GM08714 (cell line): ENCODE data around the gene IZUMO4.
"Not testable (repeated sequence)": the region's sequence is repeated elsewhere in the genome, so short reads cannot be mapped to it uniquely, and the experiment has no call there.

ENCODE experiments used
- H3K4me3 ChIP-seq: fragments of 200-500 bp; sonication (Bioruptor generic); 2 replicates; pipeline ENCODE4 v1.5.1; 2014; ENCODE audit warnings: mild to moderate bottlenecking, low read length, inconsistent platforms
- ZNF274 ChIP-seq: IDR thresholded peaks from 2 replicates; pipeline ENCODE4 v1.6.1; 2012; ENCODE audit warnings: mild to moderate bottlenecking, low read depth, low read length

IZUMO4 gene

DNA sequence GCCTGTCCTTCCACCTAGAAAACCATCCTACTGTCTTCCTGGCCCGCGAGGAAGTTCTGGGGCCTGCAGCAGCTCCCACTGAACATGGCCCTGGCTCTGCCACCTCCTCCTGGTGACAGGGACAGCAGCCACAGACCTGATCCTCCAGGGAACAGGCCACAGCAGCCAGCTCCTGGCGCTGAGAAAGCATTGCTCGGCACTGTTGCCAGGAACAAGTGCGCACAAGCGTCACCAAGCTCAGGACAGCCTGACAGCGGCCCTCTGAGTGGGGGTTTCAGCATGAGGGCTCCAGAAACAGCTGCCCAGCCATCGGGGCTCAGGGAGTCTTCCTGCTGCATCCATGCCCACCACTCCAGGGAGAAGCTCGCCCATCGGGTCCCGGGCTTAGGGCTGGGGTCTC is 32.8 kb downstream of the IZUMO4 start:
- H3K4me3 ChIP-seq: no peak overlapping the region
- TF ChIP-seq ZNF274: no peak

GRCh38 chr19:2129892-2130770 is 33.4 kb downstream of the IZUMO4 start:
- TF ChIP-seq ZNF274: no peak
- no peak overlapping the region for H3K4me3 ChIP-seq

DNA sequence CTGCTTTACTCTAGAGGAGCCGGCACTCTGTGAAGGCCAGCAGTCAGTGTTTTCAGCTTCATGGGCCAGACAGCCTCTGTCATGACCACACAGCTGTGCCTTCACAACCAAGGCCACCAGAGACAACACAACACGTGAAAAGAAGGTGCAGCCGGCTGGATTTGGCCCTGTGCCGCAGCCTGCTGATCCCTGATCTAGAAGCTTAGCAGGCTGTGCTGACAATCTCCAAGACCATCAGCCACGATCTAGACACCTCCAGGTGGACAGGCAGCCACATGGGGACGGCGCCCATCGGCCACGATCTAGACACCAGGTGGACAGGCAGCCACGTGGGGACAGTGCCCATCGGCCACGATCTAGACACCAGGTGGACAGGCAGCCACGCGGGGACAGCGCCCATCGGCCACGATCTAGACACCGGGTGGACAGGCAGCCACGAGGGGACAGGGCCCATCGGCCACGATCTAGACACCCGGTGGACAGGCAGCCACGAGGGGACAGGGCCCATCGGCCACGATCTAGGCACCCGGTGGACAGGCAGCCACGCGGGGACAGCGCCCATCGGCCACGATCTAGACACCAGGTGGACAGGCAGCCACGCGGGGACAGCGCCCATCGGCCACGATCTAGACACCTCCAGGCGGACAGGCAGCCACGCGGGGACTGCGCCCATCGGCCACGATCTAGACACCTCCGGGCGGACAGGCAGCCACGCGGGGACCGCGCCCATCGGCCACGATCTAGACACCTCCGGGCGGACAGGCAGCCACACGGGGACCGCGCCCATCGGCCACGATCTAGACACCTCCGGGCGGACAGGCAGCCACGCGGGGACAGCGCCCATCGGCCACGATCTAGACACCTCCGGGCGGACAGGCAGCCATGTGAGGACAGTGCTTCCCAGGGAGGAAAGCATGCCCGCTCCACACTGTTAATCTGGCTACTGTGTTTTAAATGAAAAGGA is 34.6 kb downstream of the IZUMO4 start:
- H3K4me3 ChIP-seq: not testable (repeated sequence)

DNA sequence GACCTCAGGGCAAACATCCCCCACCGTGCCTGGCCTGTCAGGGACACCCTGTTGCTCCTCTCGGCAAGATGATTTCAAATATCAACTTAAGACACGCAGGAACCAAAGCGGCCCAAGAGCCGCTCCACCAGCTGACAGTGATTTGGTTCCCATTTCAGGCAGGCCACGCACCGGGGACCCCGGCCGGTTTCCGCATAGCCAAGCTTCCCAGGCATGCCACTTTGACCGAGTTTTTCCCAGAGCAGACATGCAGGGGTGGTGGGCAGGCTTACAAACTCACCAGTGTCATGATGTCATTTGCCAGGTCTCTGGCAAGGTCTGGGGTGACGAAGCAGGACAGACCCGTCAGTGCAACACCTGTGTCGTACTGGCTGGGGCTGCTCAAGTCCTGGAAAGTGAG is 35.5 kb downstream of the IZUMO4 start:
- no peak for TF ChIP-seq ZNF274
- H3K4me3 ChIP-seq: no peak overlapping the region

DNA sequence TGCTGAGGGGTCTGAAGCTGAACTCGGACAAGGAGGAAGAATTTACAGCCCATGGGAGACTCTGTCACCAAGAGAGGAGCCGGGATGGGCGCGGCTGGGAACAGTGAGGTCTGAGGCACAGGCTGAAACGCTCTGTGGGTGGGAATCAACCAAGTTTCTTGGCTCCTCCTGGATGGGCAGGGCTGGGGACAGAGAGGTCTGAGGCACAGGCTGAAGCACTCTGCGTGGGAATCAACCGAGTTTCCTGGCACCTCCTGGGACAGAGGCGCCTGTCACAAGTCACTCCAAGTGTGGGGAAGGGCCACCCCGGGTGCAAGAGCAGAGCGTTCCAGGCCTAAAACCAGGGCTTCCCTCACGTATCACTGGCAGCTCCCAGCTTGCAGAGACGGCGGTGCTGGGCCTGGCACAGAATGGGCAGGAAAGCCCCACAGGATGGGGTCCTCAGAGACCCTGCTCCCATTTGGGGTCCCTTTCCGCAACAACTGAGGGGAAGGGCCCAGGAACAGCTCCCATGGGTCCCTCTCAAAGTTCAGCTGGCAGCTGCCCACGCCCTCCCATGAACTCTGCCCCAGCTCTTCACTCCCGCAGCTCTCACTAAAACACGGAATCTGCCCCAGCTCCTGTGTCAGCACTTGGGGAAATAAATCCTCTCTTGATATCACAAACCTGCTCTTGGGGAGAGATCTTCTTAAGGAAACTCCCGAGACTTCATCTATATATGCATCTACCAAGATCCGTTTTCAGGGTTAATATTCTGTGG is 36.2 kb downstream of the IZUMO4 start:
- no peak for TF ChIP-seq ZNF274
- no peak overlapping the region for H3K4me3 ChIP-seq

DNA sequence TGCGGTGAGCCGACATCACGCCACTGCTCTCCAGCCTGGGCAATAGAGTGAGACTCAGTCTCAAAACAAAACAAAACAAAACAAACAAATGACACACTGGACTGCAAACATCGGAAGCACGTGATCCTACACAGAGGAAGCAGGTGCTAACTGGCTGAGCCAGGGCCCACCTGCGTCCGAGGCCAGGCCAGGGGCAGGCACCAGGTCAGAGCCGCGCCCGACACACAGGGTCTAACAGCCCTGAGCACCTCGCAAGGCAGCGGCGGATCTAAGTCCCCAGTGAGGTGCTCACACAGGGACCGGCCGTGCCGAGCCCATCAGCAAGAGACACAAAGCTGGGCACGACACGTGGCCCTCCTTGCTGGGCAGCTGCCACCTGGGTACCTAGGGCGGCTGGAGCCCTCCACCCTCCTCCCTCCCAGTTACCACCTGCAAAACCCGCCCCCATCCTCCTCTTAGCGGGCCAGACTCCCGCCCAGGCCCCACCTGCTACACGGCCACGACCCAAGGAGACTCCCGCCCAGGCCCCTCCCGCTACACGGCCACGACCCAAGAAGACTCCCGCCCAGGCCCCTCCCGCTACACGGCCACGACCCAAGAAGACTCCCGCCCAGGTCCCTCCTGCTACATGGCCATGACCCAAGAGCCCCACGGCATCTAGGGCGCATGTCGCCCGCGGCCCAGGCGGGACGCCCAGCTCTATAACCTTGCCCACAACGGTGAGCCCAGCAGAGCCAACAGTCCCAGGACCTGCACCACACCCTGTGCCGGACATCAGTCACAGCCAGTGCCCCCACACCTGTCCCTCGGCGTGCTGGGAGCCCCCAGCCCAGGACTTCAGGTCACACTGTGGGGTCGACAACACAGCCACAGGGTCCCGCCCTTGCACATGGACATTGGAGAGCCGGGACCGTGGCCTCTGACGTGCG is 39.0 kb downstream of the IZUMO4 start:
- no peak overlapping the region for H3K4me3 ChIP-seq
- no peak for TF ChIP-seq ZNF274

DNA sequence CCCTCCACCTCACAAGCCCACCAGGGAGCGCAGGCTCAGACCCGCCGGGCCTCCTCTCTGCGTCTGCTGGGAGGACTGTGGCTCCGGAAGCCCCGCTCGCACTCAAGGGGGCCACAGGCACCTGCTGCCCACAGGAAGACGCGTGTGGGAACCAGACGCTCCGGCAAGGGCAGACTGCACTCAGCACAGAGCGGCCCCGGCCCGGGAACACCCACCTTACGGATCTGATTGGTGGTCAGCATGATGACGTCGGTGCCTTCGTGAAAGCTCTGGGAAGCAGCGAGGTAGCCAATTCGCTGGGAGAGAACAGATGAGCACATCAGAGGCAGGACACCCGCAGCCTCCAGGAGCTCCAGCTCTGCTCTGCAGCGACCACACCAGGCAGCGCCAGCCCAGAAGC is 40.1 kb downstream of the IZUMO4 start:
- TF ChIP-seq ZNF274: no peak
- H3K4me3 ChIP-seq: no peak overlapping the region

DNA sequence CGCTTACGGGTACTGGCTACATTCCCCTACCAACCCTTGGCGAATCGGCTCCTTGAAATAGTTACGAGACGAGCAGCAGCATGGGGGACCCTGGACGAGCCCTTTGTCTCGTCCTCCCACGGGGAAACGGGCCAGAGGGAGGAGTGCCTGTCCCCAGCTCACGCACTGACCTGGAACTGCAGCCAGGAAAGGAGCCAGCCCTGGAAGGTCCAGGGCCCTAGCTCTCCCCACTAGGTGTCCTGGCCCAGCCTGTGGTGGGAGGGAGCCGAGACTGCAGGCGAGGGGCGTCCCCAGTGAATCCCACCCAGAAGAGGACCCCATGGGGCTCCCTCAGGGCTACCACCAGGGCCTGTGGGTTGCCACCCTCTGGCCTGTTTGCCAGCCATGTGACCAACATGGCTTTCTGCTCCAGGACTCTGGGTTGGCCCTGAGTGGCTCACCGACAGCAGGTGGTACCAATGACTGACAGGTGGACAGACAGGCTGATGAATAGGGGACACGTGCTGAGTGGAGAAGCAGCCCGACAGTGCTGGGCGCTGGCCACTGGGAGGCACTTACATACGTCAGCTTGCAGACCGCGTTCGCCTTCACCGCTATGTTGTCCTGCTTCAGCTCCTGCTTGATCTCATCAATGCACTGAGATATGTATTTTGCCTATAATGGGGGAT is 41.5 kb downstream of the IZUMO4 start:
- H3K4me3 ChIP-seq: no peak overlapping the region
- TF ChIP-seq ZNF274: no peak

GRCh38 chr19:2139385-2140137 is 42.8 kb downstream of the IZUMO4 start:
- no peak for TF ChIP-seq ZNF274
- H3K4me3 ChIP-seq: no peak overlapping the region

DNA sequence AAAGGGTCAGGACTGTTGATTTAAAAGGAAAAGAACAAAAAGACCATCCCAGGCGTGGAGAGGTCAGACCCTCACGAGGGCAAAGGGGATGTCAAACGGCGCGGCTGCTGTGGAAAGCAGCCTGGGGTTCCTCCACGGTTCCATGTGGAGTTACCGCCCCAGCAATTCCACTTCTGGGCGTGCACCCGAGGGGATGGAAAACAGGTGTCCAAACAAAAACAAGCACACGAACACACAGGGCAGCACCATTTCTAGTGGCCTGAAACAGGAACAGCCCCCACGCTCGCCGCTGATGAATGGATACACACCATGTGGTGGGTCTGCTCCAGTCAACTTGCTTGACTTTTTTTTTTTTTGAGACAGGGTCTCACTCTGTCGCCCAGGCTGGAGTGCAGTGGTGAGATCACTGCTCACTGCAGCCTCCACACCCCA is 43.4 kb downstream of the IZUMO4 start:
- no peak overlapping the region for H3K4me3 ChIP-seq
- no peak for TF ChIP-seq ZNF274

DNA sequence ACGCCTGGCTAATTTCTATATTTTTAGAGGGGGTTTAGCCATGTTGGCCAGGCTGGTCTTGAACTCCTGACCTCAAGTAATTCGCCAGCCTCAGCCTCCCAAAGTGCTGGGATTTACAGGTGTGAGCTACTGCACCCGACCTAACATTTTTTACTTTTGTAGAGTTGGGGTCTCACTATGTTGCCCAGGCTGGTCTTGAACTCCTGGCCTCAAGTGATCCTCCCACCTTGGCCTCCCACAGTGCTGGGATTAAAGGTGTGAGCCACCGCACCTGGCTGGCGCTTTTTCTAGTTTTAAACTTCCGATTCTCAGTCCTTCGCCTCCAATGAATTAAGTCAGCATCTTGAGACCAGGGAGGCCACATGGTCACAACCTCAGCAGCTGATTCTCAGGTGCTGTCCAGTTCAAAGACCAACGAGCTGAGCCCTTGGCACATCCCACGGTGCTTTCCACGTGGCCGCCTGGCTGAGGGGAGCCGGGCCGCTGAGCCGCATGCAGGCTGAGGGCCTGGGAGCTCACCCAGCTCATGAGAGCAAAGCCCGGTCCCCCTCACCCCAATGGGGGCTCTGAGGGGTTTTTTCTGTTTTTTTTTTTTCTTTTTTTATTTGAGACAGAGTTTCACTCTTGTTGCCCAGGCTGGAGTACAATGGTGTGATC is 45.6 kb downstream of the IZUMO4 start:
- TF ChIP-seq ZNF274: no peak
- no peak overlapping the region for H3K4me3 ChIP-seq
